ENCODE results near the gene AMDHD2. TPM values are rescaled to one million over a fixed set of nuclear protein-coding genes. Genes with fewer than 3 reads are reported as not detected.

Gene AMDHD2
- total RNA-seq, 4 donors from 2014 or later: 30.2 to 115 (median 52.4) TPM

DNA sequence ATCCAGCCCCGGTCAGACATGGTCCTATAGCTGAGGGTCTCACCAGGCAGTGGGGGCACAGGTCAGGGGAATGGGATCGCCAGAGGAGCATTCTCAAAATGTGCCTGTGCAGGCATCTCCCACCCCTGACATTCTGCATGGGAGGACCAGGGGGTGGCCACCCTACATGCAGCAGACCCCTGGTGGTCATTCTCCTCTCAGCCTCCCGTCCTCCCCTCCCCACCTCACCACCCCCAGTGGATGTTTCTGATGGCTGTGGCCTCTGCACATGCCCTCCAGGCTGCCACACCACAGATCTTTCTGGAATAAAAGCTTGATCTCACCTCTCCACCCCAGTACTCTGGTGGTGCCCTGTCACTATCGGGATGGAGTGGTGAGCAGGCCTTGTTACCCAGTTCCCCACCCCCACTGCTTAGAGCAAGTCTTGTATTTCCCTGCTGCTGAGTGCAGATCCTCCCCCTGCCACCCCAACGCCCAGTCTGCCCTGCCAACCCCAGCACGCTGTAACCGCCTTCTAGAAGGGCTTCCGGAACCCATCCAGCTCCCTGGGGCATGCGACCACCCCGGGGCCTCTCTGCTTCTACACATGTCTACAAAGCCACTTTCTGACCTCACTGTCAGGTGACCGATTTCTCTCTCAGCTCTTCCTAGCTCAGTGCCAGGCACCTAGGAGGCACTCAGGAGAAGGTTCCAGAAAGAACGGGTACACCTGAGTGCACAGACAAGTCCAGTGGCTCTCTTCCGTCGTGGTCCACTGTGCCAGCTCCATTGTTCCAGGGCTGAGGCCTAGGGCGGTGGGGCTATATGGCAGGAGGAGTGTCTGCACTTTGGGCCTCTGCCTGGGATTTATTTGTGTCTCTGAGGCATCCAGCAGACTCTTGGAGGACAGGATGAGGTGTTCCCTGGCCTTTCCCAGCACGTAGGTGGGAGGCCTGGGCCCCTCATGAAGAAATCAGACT, 36.0 kb upstream of the AMDHD2 start:
- TF ChIP-seq EP300 (IDR thresholded peaks at IDR 0.05; ENCODE audit: low read depth) (no peak), POLR2AphosphoS5 (IDR thresholded peaks at IDR 0.05) (no peak), POLR2A (IDR thresholded peaks at IDR 0.05) (no peak)
- TF ChIP-seq, protein P1, sequence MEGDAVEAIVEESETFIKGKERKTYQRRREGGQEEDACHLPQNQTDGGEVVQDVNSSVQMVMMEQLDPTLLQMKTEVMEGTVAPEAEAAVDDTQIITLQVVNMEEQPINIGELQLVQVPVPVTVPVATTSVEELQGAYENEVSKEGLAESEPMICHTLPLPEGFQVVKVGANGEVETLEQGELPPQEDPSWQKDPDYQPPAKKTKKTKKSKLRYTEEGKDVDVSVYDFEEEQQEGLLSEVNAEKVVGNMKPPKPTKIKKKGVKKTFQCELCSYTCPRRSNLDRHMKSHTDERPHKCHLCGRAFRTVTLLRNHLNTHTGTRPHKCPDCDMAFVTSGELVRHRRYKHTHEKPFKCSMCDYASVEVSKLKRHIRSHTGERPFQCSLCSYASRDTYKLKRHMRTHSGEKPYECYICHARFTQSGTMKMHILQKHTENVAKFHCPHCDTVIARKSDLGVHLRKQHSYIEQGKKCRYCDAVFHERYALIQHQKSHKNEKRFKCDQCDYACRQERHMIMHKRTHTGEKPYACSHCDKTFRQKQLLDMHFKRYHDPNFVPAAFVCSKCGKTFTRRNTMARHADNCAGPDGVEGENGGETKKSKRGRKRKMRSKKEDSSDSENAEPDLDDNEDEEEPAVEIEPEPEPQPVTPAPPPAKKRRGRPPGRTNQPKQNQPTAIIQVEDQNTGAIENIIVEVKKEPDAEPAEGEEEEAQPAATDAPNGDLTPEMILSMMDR (IDR thresholded peaks at IDR 0.05): no peak
- Histone ChIP-seq H3K4me1 (peaks cover 11 to 28% (median 16%) of the 10 kb centered on the region in 4 donors), H3K4me3 (no peak overlapping the region), H3K27me3 (no peaks in the 10 kb centered on the region), H3K9me3 (no peaks in the 10 kb centered on the region), H3K27ac (peak overlapping the region in 2 of 4 donors; percentile 54 to 87), H3K36me3 (no peaks in the 10 kb centered on the region)
- intact Hi-C loops (cut with DNase I; ENCODE audit: low total_unique reads) (no loop called here), in situ Hi-C loops (cut with MboI; ENCODE audit: low pct_ligation_motif_present in 1 of 4, low pct_unique_long_range_greater_than_20kb in 1 of 4, low sequenced_read_pairs in 3 of 4) (loop anchor here in 3 of 4 donors (25.0 kb wide), 3 partner anchors 147 to 322 kb away; partner anchors contain the start of genes ABCA3 (in 2 of the 3), CASKIN1 (in 1 of the 3) and TRAF7 (in 1 of the 3))
- WGBS, 2 donors (ENCODE audit: low coverage in 1 of 2): 89 to 90% methylated on average over 3 to 16 of the region's 16 CpGs
- no peak for DNase-seq

DNA sequence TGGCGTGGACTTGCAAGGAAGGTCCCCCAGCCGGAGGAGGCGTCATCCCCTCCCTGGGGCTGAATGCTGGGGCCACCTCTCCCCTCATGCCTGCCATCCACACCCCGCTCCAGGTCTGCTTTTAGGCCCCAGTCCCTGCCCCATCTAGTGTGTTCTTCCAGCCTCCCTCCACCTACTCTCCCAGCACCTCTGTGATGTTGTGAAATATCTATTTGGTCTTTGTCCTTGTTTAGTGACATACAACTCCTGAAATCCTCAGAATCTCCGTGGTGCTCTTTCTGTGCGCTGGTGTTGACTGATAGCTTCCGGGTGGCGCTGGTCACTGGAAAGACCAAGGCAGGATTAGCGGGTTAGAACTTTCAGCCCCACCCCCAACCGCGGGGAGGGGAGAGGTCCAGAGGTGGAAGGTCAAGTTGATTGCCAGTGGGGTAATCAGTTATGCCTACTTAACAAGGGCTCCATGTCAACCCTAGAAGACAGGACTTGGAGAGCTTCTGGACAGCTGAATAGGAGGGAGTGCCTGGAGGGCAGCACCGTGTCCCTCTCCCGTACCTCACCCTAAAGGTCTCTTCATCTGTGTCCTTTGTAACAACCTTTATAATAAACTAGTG, 35.2 kb upstream of the AMDHD2 start:
- Histone ChIP-seq H3K27ac (no peak overlapping the region), H3K27me3 (no peaks in the 10 kb centered on the region), H3K9me3 (no peaks in the 10 kb centered on the region), H3K4me3 (no peak overlapping the region), H3K4me1 (peaks cover 11 to 28% (median 16%) of the 10 kb centered on the region in 4 donors), H3K36me3 (no peaks in the 10 kb centered on the region)
- 84 to 92% methylated on average over 3 to 13 of the region's 13 CpGs for WGBS, 2 donors (ENCODE audit: low coverage in 1 of 2)
- intact Hi-C loops (cut with DNase I; ENCODE audit: low total_unique reads): no loop called here
- DNase-seq: no peak
- in situ Hi-C loops (cut with MboI; ENCODE audit: low pct_ligation_motif_present in 1 of 4, low pct_unique_long_range_greater_than_20kb in 1 of 4, low sequenced_read_pairs in 3 of 4): loop anchor here in 3 of 4 donors (25.0 kb wide), 3 partner anchors 148 to 323 kb away; partner anchors contain the start of genes ABCA3 (in 2 of the 3), CASKIN1 (in 1 of the 3) and TRAF7 (in 1 of the 3)
- TF ChIP-seq POLR2A (IDR thresholded peaks at IDR 0.05) (no peak), POLR2AphosphoS5 (IDR thresholded peaks at IDR 0.05) (no peak), EP300 (IDR thresholded peaks at IDR 0.05; ENCODE audit: low read depth) (no peak)
- TF ChIP-seq, protein P1 (IDR thresholded peaks at IDR 0.05): no peak

DNA sequence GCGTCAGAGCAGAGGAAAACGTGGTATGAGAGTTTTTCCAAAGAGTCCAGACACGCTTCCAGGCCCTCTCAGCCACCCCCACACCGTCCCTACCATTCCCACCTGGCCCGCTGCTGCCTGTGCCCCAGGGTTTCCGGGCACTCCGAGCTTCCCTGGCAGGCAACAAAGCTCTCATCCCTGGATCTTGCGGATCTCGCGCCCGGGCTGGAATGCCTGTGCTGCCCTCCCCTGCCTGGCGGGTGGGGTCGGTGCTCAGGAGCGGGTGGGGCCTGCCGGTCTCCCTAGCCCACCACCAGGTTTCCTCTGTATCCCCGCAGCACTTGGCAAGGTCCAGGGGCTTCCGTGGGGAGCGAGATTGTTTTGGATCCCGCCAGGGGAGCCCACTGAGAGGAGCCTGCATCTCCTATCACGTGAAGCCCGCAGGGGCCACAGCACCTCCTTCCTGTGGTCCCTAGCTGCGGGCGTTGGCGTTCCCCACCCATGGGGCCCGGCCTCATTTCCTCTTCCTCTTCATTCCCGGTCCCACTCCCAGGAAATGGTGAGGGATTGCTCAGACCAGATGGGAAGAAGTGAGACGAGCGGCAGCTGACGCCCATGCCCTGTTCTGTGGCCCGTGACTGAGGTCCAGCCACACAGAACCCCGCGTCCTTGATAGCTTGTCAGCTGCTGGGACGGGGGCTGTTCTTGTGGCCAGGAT, 34.2 kb upstream of the AMDHD2 start:
- TF ChIP-seq POLR2AphosphoS5 (IDR thresholded peaks at IDR 0.05): no peak
- TF ChIP-seq, protein P1 (IDR thresholded peaks at IDR 0.05): no peak
- no peak for TF ChIP-seq EP300 (IDR thresholded peaks at IDR 0.05; ENCODE audit: low read depth)
- no peak for TF ChIP-seq POLR2A (IDR thresholded peaks at IDR 0.05)
- no peaks in the 10 kb centered on the region for H3K27me3 ChIP-seq
- intact Hi-C loops (cut with DNase I; ENCODE audit: low total_unique reads) (no loop called here), in situ Hi-C loops (cut with MboI; ENCODE audit: low pct_ligation_motif_present in 1 of 4, low pct_unique_long_range_greater_than_20kb in 1 of 4, low sequenced_read_pairs in 3 of 4) (loop anchor here in 3 of 4 donors (25.0 kb wide), 3 partner anchors 149 to 324 kb away; partner anchors contain the start of genes ABCA3 (in 2 of the 3), CASKIN1 (in 1 of the 3) and TRAF7 (in 1 of the 3))
- no peak overlapping the region for H3K27ac ChIP-seq
- H3K4me3 ChIP-seq: no peak overlapping the region
- no peak for DNase-seq
- H3K36me3 ChIP-seq: no peaks in the 10 kb centered on the region
- WGBS, 2 donors (ENCODE audit: low coverage in 1 of 2): 82% methylated on average over 33 of the region's 33 CpGs; no CpG with 5 or more reads in 1 of the 2 donors
- peaks cover 10 to 28% (median 11%) of the 10 kb centered on the region in 4 donors for H3K4me1 ChIP-seq
- no peaks in the 10 kb centered on the region for H3K9me3 ChIP-seq
